Measurements from ENCODE around the gene SLX9. TPM values are rescaled to one million over a fixed set of nuclear protein-coding genes. Genes with fewer than 3 reads are reported as not detected.

The SLX9 gene
- total RNA-seq, 3 donors from 2014 or later = 15.8 to 17.7 (median 17.0) TPM

DNA sequence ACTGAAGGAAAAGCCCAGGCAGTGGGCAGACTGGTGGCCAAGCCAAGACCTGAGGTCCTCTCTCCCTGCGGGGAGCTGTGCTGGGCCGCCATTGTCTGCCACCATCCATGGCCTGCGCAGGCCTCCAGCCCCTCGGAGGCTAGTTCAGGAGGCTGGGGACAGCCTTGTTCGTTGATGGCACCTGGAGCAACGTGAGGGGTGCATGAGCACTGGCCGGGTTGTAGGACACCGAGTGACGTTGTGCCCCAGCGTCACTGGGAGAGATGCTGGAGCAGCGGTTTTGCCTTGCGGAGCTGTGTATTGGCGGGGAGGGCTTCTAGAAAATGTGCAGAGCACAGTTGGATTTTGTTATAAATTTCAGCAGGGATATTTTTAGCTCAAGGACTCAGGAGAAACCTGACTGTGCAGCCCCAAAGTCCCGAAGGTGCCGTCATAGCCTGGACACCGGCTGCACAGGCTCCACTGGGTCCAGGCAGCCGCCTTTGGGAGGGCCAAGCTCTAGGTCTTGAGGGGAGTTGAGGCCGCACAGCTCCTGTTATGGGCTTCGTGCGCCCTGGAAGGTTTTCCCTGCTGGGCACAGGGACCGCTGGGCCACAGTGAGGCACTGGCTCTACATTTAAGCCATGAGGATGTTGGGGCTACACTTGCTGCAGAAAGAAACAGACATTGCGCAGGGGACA is 86.4 kb downstream of the SLX9 start:
- intact Hi-C loops (cut with DNase I; ENCODE audit: low total_unique reads) = no loop called here
- DNase-seq (ENCODE audit: low spot score in 2 of 2) = peak in 1 of 2 donors; percentile 22
- no peaks in the 10 kb centered on the region for H3K4me1 ChIP-seq
- no peaks in the 10 kb centered on the region for H3K27me3 ChIP-seq
- no peaks in the 10 kb centered on the region for H3K9me3 ChIP-seq
- no peaks in the 10 kb centered on the region for H3K36me3 ChIP-seq
- no peak overlapping the region for H3K27ac ChIP-seq
- TF ChIP-seq POLR2A (IDR thresholded peaks at IDR 0.05) (no peak), CTCF (IDR thresholded peaks at IDR 0.05) (no peak), POLR2AphosphoS5 (IDR thresholded peaks at IDR 0.05) (no peak)
- no peak overlapping the region for H3K4me3 ChIP-seq

Other genes starting within 250 kb of the SLX9 start
- not detected for gene KRTAP10-12, start 242.9 kb upstream of the SLX9 start, total RNA-seq
- gene TSPEAR, start 228.5 kb upstream of the SLX9 start, total RNA-seq = under 1 TPM in 1 of 3 donors, not detected in 2; 0.15 TPM
- 100 to 1,000 TPM in 1 of 3 donors, 10 to 100 TPM in 2; 84.8 to 128 (median 99.2) TPM for gene UBE2G2, start 138.2 kb upstream of the SLX9 start, total RNA-seq
- gene SUMO3, start 122.0 kb upstream of the SLX9 start, total RNA-seq = 10 to 100 TPM; 64.2 to 64.8 (median 64.4) TPM
- gene PTTG1IP, start 66.3 kb upstream of the SLX9 start, total RNA-seq = 100 to 1,000 TPM; 187 to 351 (median 272) TPM
- gene ITGB2, start 19.1 kb upstream of the SLX9 start, total RNA-seq = 100 to 1,000 TPM in 1 of 3 donors, 10 to 100 TPM in 2; 19.7 to 242 (median 92.8) TPM
- gene ADARB1, start 134.6 kb downstream of the SLX9 start, total RNA-seq = 10 to 100 TPM; 19.9 to 21.3 (median 20.0) TPM

All from breast epithelium (tissue), 4 donors.